GM23338 (cell line): ENCODE data around the gene KIF1A. TPM values are rescaled to one million over a fixed set of nuclear protein-coding genes. Genes with fewer than 3 reads are reported as not detected.

ENCODE experiments used
- ATAC-seq: fragments of 200-7000 bp; cut with Tn5 transposase; 3 replicates; pipeline ENCODE4 v1.9.1; 2020
- DNase-seq: peaks from one replicate; pipeline ENCODE4 v3.0.0-alpha.2; 2015; ENCODE audit warnings: low spot score
- H2AFZ ChIP-seq: fragments of 200-600 bp; sonication (generic); 2 replicates; pipeline ENCODE4 v1.8.0; 2016; ENCODE audit warnings: antibody characterized with exemption, mild to moderate bottlenecking, moderate library complexity
- H3F3A ChIP-seq: fragments of 200-600 bp; sonication (generic); replicated peaks from 2 replicates; pipeline ENCODE4 v1.8.0; 2017; ENCODE audit warnings: antibody characterized with exemption, mixed run types, low read depth
- H3K27ac ChIP-seq: fragments of 200-600 bp; sonication (generic); 2 replicates; pipeline ENCODE4 v1.6.1; 2016; ENCODE audit warnings: low read depth
- H3K27me3 ChIP-seq: fragments of 200-600 bp; sonication (generic); 2 replicates; pipeline ENCODE4 v1.8.0; 2016; ENCODE audit warnings: mild to moderate bottlenecking, mixed run types, moderate library complexity; ENCODE audit not compliant: insufficient read depth
- H3K36me3 ChIP-seq: fragments of 200-600 bp; sonication (generic); 2 replicates; pipeline ENCODE4 v1.8.0; 2016; ENCODE audit warnings: mild to moderate bottlenecking; ENCODE audit not compliant: insufficient read depth
- H3K4me1 ChIP-seq: fragments of 200-600 bp; sonication (generic); 2 replicates; pipeline ENCODE4 v1.8.0; 2016; ENCODE audit warnings: mild to moderate bottlenecking, moderate library complexity; ENCODE audit not compliant: insufficient read depth
- H3K4me2 ChIP-seq: fragments of 200-600 bp; sonication (generic); 2 replicates; pipeline ENCODE4 v1.7.1; 2017; ENCODE audit warnings: mixed run types
- H3K4me3 ChIP-seq: fragments of 200-600 bp; sonication (generic); 2 replicates; pipeline ENCODE4 v1.6.1; 2016; ENCODE audit warnings: mixed run types
- H3K79me2 ChIP-seq: fragments of 200-600 bp; sonication (generic); replicated peaks from 2 replicates; pipeline ENCODE4 v1.8.0; 2017; ENCODE audit warnings: mild to moderate bottlenecking; ENCODE audit not compliant: insufficient read depth
- H3K9me2 ChIP-seq: fragments of 200-600 bp; sonication (generic); 2 replicates; pipeline ENCODE4 v1.8.0; 2017; ENCODE audit not compliant: insufficient read depth
- H4K20me1 ChIP-seq: fragments of 200-600 bp; sonication (generic); replicated peaks from 2 replicates; pipeline ENCODE4 v1.8.0; 2017; ENCODE audit warnings: mild to moderate bottlenecking; ENCODE audit not compliant: insufficient read depth
- H3K27ac Mint-ChIP-seq: 2 replicates; pipeline ENCODE4 v1.8.0; 2020; ENCODE audit warnings: inconsistent platforms, mild to moderate bottlenecking, moderate library complexity, mixed read lengths
- H3K27me3 Mint-ChIP-seq: 3 replicates; pipeline ENCODE4 v1.8.0; 2022; ENCODE audit warnings: low read depth, mild to moderate bottlenecking, moderate library complexity, mixed read lengths, inconsistent platforms; ENCODE audit not compliant: insufficient read depth, poor library complexity
- H3K36me3 Mint-ChIP-seq: 3 replicates; pipeline ENCODE4 v1.8.0; 2021; ENCODE audit warnings: low read depth, mild to moderate bottlenecking, inconsistent platforms, moderate library complexity, mixed read lengths
- H3K4me1 Mint-ChIP-seq: 3 replicates; pipeline ENCODE4 v1.8.0; 2020; ENCODE audit warnings: mild to moderate bottlenecking, inconsistent platforms, mixed read lengths
- H3K4me3 Mint-ChIP-seq: 3 replicates; pipeline ENCODE4 v1.8.0; 2021; ENCODE audit warnings: moderate library complexity, mild to moderate bottlenecking, inconsistent platforms, mixed read lengths
- H3K9me3 Mint-ChIP-seq: 3 replicates; pipeline ENCODE4 v1.8.0; 2020; ENCODE audit warnings: moderate library complexity, mild to moderate bottlenecking, inconsistent platforms, mixed read lengths
- CREB1 ChIP-seq: fragments of 250-450 bp; sonication (Bioruptor Pico); IDR thresholded peaks from 2 replicates; pipeline ENCODE4 v1.5.0; 2020; ENCODE audit warnings: low read depth, mild to moderate bottlenecking, moderate library complexity
- CTCF ChIP-seq, 2 experiments: fragments of 200-600 bp in 1 of 2; sonication (generic) in 1 of 2; conservative IDR thresholded peaks; 2 replicates each; pipeline versions ENCODE4 v1.5.1 to v1.6.1; 2016 to 2017; ENCODE audit warnings: antibody characterized with exemption in 2 of 2, low read depth in 2 of 2, mild to moderate bottlenecking in 2 of 2, moderate library complexity in 1 of 2
- EZH2 ChIP-seq: fragments of 200-600 bp; sonication (generic); IDR thresholded peaks from one replicate; pipeline ENCODE4 v1.8.0; 2017; ENCODE audit warnings: antibody characterized with exemption, mild to moderate bottlenecking, low read depth; ENCODE audit not compliant: unreplicated experiment
- EZH2phosphoT487 ChIP-seq: fragments of 200-600 bp; sonication (generic); IDR thresholded peaks from one replicate; pipeline ENCODE4 v1.8.1; 2018; ENCODE audit warnings: antibody characterized with exemption; ENCODE audit not compliant: unreplicated experiment
- JUNB ChIP-seq: IDR thresholded peaks from one replicate; pipeline ENCODE4 v1.6.1; 2016; ENCODE audit warnings: antibody characterized with exemption; ENCODE audit not compliant: unreplicated experiment
- POLR2AphosphoS5 ChIP-seq: IDR thresholded peaks from 2 replicates; pipeline ENCODE4 v1.6.1; 2016; ENCODE audit warnings: antibody characterized with exemption, low read depth
- ZNF114 ChIP-seq: fragments of 250-450 bp; sonication (Bioruptor Pico); IDR thresholded peaks from 2 replicates; pipeline ENCODE4 v1.5.0; 2020; ENCODE audit warnings: mild to moderate bottlenecking, moderate library complexity
- ZNF331 ChIP-seq: fragments of 250-450 bp; sonication (Bioruptor Pico); IDR thresholded peaks from 2 replicates; pipeline ENCODE4 v1.5.0; 2020; ENCODE audit warnings: low read depth, mild to moderate bottlenecking, moderate library complexity
- polyA plus RNA-seq: library from polyadenylated mRNA; unstranded; fragments of >200 nt; fragmentation: Nextera tagmentation; extraction: Ambion mirVana; gene quantifications from 2 replicates; pipeline ENCODE4 v1.2.1, GENCODE V29; 2016
- total RNA-seq: library from RNA; depleted of rRNA; stranded (reverse); fragments of >200 nt; shearing (Covaris generic); gene quantifications from 2 replicates; pipeline ENCODE4 v1.2.3, GENCODE V29; 2014
- TF ChIP-seq, protein P1 (sequence below): fragments of 250-450 bp; sonication (Bioruptor Pico); IDR thresholded peaks from 2 replicates; pipeline ENCODE4 v1.5.0; 2020; ENCODE audit warnings: mild to moderate bottlenecking, moderate library complexity
- TF ChIP-seq, protein P2 (sequence below): IDR thresholded peaks from 2 replicates; pipeline ENCODE4 v1.6.1; 2016; ENCODE audit warnings: antibody characterized with exemption

The KIF1A gene
- total and polyA plus RNA-seq, 2 experiments from 2014 or later: 169 to 214 TPM

DNA sequence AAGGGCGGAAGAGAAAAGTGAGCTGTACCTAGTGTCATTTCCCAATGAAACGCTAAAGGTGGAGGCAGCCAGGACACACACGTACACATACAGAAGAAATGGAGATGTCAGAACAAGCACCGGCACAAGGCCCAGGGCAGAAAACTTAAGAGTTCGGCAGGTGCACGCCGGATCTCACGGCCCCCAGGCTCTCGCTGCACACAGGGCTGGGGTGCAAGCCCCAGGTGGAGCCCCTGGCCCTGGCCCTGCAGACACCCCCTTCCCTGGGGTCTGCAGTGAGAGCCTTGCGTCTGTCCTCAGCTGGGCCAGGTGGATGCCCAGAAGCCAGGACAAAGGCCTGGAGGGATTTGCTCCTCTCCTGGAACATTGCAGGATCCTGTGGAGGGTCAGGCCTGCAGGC, 91.7 kb downstream of the KIF1A start:
- no peak for ATAC-seq
- Mint-ChIP-seq H3K27me3 (peaks cover 42% of the 10 kb centered on the region), H3K4me3 (no peak overlapping the region), H3K36me3 (peaks cover 44% of the 10 kb centered on the region), H3K9me3 (0 out of 3 replicates have a peak, but pooled peaks cover 4% of the 10 kb centered on the region), H3K4me1 (no peaks in the 10 kb centered on the region; the same call in 2 of the 3 replicates), H3K27ac (peak overlapping the region; percentile 33; the same call in 1 of the 2 replicates)
- Histone ChIP-seq H3K4me1 (no peaks in the 10 kb centered on the region), H3K27me3 (no peaks in the 10 kb centered on the region), H3K4me2 (no peak overlapping the region), H3K9me2 (no peaks in the 10 kb centered on the region), H3K4me3 (no peak overlapping the region), H3K79me2 (no peaks in the 10 kb centered on the region), H2AFZ (no peak overlapping the region), H4K20me1 (no peaks in the 10 kb centered on the region), H3K36me3 (peaks cover 10% of the 10 kb centered on the region; the same call in 1 of the 2 replicates), H3K27ac (no peak overlapping the region), H3F3A (no peaks in the 10 kb centered on the region)
- DNase-seq: no peak
- TF ChIP-seq ZNF331 (CRISPR knock-in tag) (no peak), EZH2 (no peak)
- TF ChIP-seq, protein P1, sequence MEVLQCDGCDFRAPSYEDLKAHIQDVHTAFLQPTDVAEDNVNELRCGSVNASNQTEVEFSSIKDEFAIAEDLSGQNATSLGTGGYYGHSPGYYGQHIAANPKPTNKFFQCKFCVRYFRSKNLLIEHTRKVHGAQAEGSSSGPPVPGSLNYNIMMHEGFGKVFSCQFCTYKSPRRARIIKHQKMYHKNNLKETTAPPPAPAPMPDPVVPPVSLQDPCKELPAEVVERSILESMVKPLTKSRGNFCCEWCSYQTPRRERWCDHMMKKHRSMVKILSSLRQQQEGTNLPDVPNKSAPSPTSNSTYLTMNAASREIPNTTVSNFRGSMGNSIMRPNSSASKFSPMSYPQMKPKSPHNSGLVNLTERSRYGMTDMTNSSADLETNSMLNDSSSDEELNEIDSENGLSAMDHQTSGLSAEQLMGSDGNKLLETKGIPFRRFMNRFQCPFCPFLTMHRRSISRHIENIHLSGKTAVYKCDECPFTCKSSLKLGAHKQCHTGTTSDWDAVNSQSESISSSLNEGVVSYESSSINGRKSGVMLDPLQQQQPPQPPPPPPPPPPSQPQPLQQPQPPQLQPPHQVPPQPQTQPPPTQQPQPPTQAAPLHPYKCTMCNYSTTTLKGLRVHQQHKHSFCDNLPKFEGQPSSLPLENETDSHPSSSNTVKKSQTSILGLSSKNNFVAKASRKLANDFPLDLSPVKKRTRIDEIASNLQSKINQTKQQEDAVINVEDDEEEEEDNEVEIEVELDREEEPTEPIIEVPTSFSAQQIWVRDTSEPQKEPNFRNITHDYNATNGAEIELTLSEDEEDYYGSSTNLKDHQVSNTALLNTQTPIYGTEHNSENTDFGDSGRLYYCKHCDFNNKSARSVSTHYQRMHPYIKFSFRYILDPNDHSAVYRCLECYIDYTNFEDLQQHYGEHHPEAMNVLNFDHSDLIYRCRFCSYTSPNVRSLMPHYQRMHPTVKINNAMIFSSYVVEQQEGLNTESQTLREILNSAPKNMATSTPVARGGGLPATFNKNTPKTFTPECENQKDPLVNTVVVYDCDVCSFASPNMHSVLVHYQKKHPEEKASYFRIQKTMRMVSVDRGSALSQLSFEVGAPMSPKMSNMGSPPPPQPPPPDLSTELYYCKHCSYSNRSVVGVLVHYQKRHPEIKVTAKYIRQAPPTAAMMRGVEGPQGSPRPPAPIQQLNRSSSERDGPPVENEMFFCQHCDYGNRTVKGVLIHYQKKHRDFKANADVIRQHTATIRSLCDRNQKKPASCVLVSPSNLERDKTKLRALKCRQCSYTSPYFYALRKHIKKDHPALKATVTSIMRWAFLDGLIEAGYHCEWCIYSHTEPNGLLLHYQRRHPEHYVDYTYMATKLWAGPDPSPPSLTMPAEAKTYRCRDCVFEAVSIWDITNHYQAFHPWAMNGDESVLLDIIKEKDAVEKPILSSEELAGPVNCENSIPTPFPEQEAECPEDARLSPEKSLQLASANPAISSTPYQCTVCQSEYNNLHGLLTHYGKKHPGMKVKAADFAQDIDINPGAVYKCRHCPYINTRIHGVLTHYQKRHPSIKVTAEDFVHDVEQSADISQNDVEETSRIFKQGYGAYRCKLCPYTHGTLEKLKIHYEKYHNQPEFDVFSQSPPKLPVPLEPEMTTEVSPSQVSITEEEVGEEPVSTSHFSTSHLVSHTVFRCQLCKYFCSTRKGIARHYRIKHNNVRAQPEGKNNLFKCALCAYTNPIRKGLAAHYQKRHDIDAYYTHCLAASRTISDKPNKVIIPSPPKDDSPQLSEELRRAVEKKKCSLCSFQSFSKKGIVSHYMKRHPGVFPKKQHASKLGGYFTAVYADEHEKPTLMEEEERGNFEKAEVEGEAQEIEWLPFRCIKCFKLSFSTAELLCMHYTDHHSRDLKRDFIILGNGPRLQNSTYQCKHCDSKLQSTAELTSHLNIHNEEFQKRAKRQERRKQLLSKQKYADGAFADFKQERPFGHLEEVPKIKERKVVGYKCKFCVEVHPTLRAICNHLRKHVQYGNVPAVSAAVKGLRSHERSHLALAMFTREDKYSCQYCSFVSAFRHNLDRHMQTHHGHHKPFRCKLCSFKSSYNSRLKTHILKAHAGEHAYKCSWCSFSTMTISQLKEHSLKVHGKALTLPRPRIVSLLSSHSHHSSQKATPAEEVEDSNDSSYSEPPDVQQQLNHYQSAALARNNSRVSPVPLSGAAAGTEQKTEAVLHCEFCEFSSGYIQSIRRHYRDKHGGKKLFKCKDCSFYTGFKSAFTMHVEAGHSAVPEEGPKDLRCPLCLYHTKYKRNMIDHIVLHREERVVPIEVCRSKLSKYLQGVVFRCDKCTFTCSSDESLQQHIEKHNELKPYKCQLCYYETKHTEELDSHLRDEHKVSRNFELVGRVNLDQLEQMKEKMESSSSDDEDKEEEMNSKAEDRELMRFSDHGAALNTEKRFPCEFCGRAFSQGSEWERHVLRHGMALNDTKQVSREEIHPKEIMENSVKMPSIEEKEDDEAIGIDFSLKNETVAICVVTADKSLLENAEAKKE (CRISPR knock-in tag): no peak

- no peaks in the 10 kb centered on the region for H3K79me2 ChIP-seq
- no peak overlapping the region for H3K4me2 ChIP-seq
- no peaks in the 10 kb centered on the region for H3F3A ChIP-seq
- no peak overlapping the region for H2AFZ ChIP-seq
- ATAC-seq (no peak), DNase-seq (no peak)
- peaks cover 44% of the 10 kb centered on the region for H3K27me3 Mint-ChIP-seq
- no peak overlapping the region for H3K27ac ChIP-seq
- H3K4me3 Mint-ChIP-seq: no peak overlapping the region
- H3K4me1 Mint-ChIP-seq: no peaks in the 10 kb centered on the region; the same call in 2 of the 3 replicates
- H3K27me3 ChIP-seq: no peaks in the 10 kb centered on the region
- peaks cover 12% of the 10 kb centered on the region; the same call in 1 of the 2 replicates for H3K36me3 ChIP-seq
- H3K9me3 Mint-ChIP-seq: 0 out of 3 replicates have a peak, but pooled peaks cover 4% of the 10 kb centered on the region
- no peaks in the 10 kb centered on the region for H4K20me1 ChIP-seq
- H3K36me3 Mint-ChIP-seq: peaks cover 44% of the 10 kb centered on the region
- H3K4me3 ChIP-seq: no peak overlapping the region
- H3K4me1 ChIP-seq: no peaks in the 10 kb centered on the region
- H3K9me2 ChIP-seq: no peaks in the 10 kb centered on the region
- peak overlapping the region; percentile 33; the same call in 1 of the 2 replicates for H3K27ac Mint-ChIP-seq
- TF ChIP-seq, protein P2, sequence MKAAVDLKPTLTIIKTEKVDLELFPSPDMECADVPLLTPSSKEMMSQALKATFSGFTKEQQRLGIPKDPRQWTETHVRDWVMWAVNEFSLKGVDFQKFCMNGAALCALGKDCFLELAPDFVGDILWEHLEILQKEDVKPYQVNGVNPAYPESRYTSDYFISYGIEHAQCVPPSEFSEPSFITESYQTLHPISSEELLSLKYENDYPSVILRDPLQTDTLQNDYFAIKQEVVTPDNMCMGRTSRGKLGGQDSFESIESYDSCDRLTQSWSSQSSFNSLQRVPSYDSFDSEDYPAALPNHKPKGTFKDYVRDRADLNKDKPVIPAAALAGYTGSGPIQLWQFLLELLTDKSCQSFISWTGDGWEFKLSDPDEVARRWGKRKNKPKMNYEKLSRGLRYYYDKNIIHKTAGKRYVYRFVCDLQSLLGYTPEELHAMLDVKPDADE: no peak
- TF ChIP-seq JUNB (no peak), CREB1 (no peak), POLR2AphosphoS5 (no peak), EZH2 (no peak), ZNF114 (CRISPR knock-in tag) (no peak), EZH2phosphoT487 (no peak), CTCF (conservative IDR thresholded peaks at IDR 0.05; ENCODE audit: low read depth in 2 of 2) (no peak)
Measured at GRCh38 chr2:240727913-240728312, 92.1 kb downstream of the KIF1A start.
